ENCODE measurements around the gene INMT.
A peak's percentile ranks its signal among the peaks of the same experiment; 100 is the strongest.

INMT gene

GRCh38 chr7:30761214-30762156 is 9.6 kb downstream of the INMT start:
- H3K36me3 ChIP-seq (ENCODE audit: control insufficient read depth, insufficient read depth, low read length), result no peaks in the 10 kb centered on the region
- H3K4me1 ChIP-seq (ENCODE audit: control insufficient read depth, insufficient read depth, low read length), result peaks cover 25% of the 10 kb centered on the region
- no peak overlapping the region for H3K9ac ChIP-seq (ENCODE audit: low read length)
- no peaks in the 10 kb centered on the region for H3K27me3 ChIP-seq (ENCODE audit: control insufficient read depth, insufficient read depth, low read length)
- no peak overlapping the region for H3K4me3 ChIP-seq (ENCODE audit: low read length)
- H3K27ac ChIP-seq (ENCODE audit: low read depth, low read length), result no peak overlapping the region

- Histone ChIP-seq H3K9ac (ENCODE audit: low read length) (no peak overlapping the region), H3K36me3 (ENCODE audit: control insufficient read depth, insufficient read depth, low read length) (no peaks in the 10 kb centered on the region), H3K4me1 (ENCODE audit: control insufficient read depth, insufficient read depth, low read length) (peaks cover 21% of the 10 kb centered on the region), H3K27ac (ENCODE audit: low read depth, low read length) (peak overlapping the region; percentile 27), H3K4me3 (ENCODE audit: low read length) (no peak overlapping the region), H3K27me3 (ENCODE audit: control insufficient read depth, insufficient read depth, low read length) (no peaks in the 10 kb centered on the region)
Measured at GRCh38 chr7:30764030-30764975, 12.4 kb downstream of the INMT start.

DNA sequence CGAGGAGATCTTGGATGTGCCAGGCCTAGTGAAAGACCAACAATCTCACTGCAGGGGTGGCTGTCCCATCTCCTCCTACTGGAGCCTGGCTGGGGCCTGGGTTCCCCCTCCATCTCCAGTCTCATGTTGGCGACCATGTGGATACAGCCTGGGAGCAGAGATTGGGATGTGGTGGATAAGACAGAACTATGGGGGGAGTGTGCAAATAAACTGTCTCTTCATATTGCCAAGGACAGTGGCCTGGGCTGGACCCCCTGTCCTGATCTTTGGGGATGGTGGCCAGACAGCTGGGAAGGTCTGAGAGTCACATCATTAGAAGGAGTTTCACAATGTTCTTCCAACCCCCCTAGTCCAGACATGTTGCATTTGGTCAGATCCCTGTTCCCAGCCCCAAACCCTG is 13.5 kb downstream of the INMT start:
- H3K4me3 ChIP-seq (ENCODE audit: low read length), result no peak overlapping the region
- no peaks in the 10 kb centered on the region for H3K36me3 ChIP-seq (ENCODE audit: control insufficient read depth, insufficient read depth, low read length)
- H3K27me3 ChIP-seq (ENCODE audit: control insufficient read depth, insufficient read depth, low read length), result no peaks in the 10 kb centered on the region
- H3K27ac ChIP-seq (ENCODE audit: low read depth, low read length), result peak overlapping the region; percentile 33
- H3K9ac ChIP-seq (ENCODE audit: low read length), result no peak overlapping the region
- H3K4me1 ChIP-seq (ENCODE audit: control insufficient read depth, insufficient read depth, low read length), result peaks cover 21% of the 10 kb centered on the region

DNA sequence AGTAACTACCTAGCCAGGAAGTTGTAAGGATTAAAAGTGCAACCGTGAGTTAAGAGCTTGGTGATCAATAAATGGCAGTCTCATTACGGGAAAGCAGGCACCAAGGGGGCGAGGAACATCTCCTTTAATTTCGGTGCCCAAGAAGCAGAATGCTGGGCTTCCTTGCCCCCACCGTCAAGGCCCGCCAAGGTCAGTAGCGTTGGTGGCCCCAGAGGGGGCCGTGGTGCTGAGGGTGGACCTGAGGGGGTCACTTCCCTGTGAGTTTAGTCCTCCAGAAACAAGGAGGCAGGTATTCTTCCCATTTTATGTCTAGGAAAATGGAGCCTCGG is 18.9 kb downstream of the INMT start:
- Histone ChIP-seq H3K4me1 (ENCODE audit: control insufficient read depth, insufficient read depth, low read length) (peaks cover 4% of the 10 kb centered on the region), H3K27me3 (ENCODE audit: control insufficient read depth, insufficient read depth, low read length) (no peaks in the 10 kb centered on the region), H3K36me3 (ENCODE audit: control insufficient read depth, insufficient read depth, low read length) (no peaks in the 10 kb centered on the region), H3K27ac (ENCODE audit: low read depth, low read length) (peak overlapping the region; percentile 86), H3K9ac (ENCODE audit: low read length) (no peak overlapping the region), H3K4me3 (ENCODE audit: low read length) (peak overlapping the region; percentile 84)

- no peaks in the 10 kb centered on the region for H3K27me3 ChIP-seq (ENCODE audit: control insufficient read depth, insufficient read depth, low read length)
- H3K36me3 ChIP-seq (ENCODE audit: control insufficient read depth, insufficient read depth, low read length), result no peaks in the 10 kb centered on the region
- no peak within 1 kb of the TSS for H3K9ac ChIP-seq (ENCODE audit: low read length)
- peak within 1 kb of the TSS; percentile 84 for H3K4me3 ChIP-seq (ENCODE audit: low read length)
- H3K27ac ChIP-seq (ENCODE audit: low read depth, low read length), result peak within 1 kb of the TSS; percentile 86
- H3K4me1 ChIP-seq (ENCODE audit: control insufficient read depth, insufficient read depth, low read length), result peaks cover 4% of the 10 kb centered on the region
Measured at GRCh38 chr7:30771174-30771879, 19.4 kb downstream of the INMT start, which contains the start of gene MINDY4. TSS of gene MINDY4 (plus strand) at chr7:30771417. CDS start at chr7:30771494, 77 bp downstream.

DNA sequence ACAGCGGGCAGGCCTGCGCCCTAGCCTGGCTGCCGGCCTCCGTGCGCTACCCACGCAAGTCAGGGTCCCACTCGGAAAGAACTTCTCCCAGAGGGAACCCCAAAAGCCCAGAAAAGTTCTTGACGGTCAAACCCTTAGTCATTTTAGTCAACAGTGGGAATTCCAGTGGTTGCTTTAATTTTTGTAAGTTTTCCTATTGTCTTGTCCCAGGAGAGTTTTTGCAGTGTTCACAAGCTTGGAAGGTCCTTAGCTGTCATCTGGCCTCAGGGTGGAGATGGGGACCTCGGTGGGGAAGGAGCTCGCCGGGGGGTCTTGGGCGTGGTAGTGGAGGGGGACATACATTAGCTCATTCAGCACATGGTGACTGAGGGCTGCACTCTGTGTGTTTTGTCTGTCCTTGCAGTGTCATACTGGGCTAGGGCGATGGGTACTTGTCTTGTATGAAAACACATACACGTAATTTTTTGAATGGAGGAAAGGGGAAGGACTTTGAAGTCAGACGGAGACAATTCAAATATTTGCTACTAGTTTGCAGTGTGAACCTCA is 20.0 kb downstream of the INMT start:
- Histone ChIP-seq H3K27ac (ENCODE audit: low read depth, low read length) (peak overlapping the region; percentile 86), H3K4me3 (ENCODE audit: low read length) (peak overlapping the region; percentile 84), H3K9ac (ENCODE audit: low read length) (no peak overlapping the region), H3K27me3 (ENCODE audit: control insufficient read depth, insufficient read depth, low read length) (no peaks in the 10 kb centered on the region), H3K4me1 (ENCODE audit: control insufficient read depth, insufficient read depth, low read length) (peaks cover 4% of the 10 kb centered on the region), H3K36me3 (ENCODE audit: control insufficient read depth, insufficient read depth, low read length) (no peaks in the 10 kb centered on the region)

GRCh38 chr7:30772984-30773383 is 21.0 kb downstream of the INMT start:
- Histone ChIP-seq H3K27me3 (ENCODE audit: control insufficient read depth, insufficient read depth, low read length) (no peaks in the 10 kb centered on the region), H3K36me3 (ENCODE audit: control insufficient read depth, insufficient read depth, low read length) (no peaks in the 10 kb centered on the region), H3K9ac (ENCODE audit: low read length) (no peak overlapping the region), H3K4me1 (ENCODE audit: control insufficient read depth, insufficient read depth, low read length) (peaks cover 7% of the 10 kb centered on the region), H3K27ac (ENCODE audit: low read depth, low read length) (no peak overlapping the region), H3K4me3 (ENCODE audit: low read length) (no peak overlapping the region)

DNA sequence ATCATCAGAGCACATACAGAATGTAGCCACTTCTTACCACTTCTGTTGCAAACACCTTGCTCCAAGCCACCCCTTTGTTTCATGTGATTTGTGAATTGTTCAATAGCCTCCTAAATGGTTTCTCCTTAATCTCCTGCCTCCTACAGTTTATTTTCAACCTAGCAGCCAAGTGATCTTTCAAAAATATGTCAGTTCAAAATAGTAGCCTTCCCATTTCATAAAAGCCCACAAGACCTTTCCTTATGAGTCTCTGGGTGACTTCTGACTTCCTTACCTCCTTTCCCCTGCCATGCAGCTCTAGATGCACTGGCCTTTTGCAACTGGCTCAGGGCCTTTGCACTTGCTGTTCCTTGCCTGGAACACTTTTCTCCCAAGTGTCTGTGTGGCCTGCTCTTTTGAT is 24.1 kb downstream of the INMT start:
- Histone ChIP-seq H3K36me3 (ENCODE audit: control insufficient read depth, insufficient read depth, low read length) (no peaks in the 10 kb centered on the region), H3K4me1 (ENCODE audit: control insufficient read depth, insufficient read depth, low read length) (peaks cover 28% of the 10 kb centered on the region), H3K9ac (ENCODE audit: low read length) (no peak overlapping the region), H3K4me3 (ENCODE audit: low read length) (no peak overlapping the region), H3K27ac (ENCODE audit: low read depth, low read length) (no peak overlapping the region), H3K27me3 (ENCODE audit: control insufficient read depth, insufficient read depth, low read length) (no peaks in the 10 kb centered on the region)

GRCh38 chr7:30776971-30777370 is 25.0 kb downstream of the INMT start:
- Histone ChIP-seq H3K27ac (ENCODE audit: low read depth, low read length) (no peak overlapping the region), H3K4me1 (ENCODE audit: control insufficient read depth, insufficient read depth, low read length) (peaks cover 29% of the 10 kb centered on the region)

GRCh38 chr7:30778255-30779025 is 26.5 kb downstream of the INMT start:
- Histone ChIP-seq H3K36me3 (ENCODE audit: control insufficient read depth, insufficient read depth, low read length) (no peaks in the 10 kb centered on the region), H3K27ac (ENCODE audit: low read depth, low read length) (peak overlapping the region; percentile 85), H3K27me3 (ENCODE audit: control insufficient read depth, insufficient read depth, low read length) (no peaks in the 10 kb centered on the region), H3K4me1 (ENCODE audit: control insufficient read depth, insufficient read depth, low read length) (peaks cover 29% of the 10 kb centered on the region), H3K4me3 (ENCODE audit: low read length) (no peak overlapping the region), H3K9ac (ENCODE audit: low read length) (no peak overlapping the region)

More at GRCh38 chr7:30776971-30777370, 25.0 kb downstream of the INMT start:
- Histone ChIP-seq H3K4me3 (ENCODE audit: low read length) (no peak overlapping the region), H3K9ac (ENCODE audit: low read length) (no peak overlapping the region), H3K27me3 (ENCODE audit: control insufficient read depth, insufficient read depth, low read length) (no peaks in the 10 kb centered on the region), H3K36me3 (ENCODE audit: control insufficient read depth, insufficient read depth, low read length) (no peaks in the 10 kb centered on the region)

DNA sequence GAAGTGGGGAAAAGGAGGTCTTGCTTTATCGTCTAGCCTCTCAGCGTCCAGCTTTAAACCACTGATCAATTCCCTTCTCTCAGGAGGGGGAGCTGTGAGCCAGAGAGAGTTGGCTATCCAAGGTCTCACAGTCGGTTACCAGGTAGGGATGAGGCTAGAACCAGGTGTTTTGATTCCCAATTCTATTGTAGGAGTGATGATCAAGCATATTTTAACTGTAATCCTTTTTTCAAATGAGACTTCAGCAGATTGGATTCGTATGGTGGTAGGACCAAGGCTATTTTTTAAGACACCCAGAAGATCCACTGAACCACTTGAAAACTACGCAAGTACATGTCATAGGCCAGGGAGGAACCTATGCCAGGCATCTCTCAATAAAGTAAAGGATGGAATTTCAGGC is 27.6 kb downstream of the INMT start:
- H3K27ac ChIP-seq (ENCODE audit: low read depth, low read length), result no peak overlapping the region

More for the DNA sequence above, 27.6 kb downstream of the INMT start:
- Histone ChIP-seq H3K4me3 (ENCODE audit: low read length) (no peak overlapping the region), H3K9ac (ENCODE audit: low read length) (no peak overlapping the region), H3K4me1 (ENCODE audit: control insufficient read depth, insufficient read depth, low read length) (peaks cover 29% of the 10 kb centered on the region), H3K36me3 (ENCODE audit: control insufficient read depth, insufficient read depth, low read length) (no peaks in the 10 kb centered on the region), H3K27me3 (ENCODE audit: control insufficient read depth, insufficient read depth, low read length) (no peaks in the 10 kb centered on the region)

Data from rectal smooth muscle tissue (tissue), 1 donor.